Prostate gland (tissue), 2 donors: Measurements from ENCODE around the gene SUCNR1.

ENCODE experiments used
- POLR2A ChIP-seq: fragments of 450-650 bp; IDR thresholded peaks from one replicate; pipeline ENCODE4 v1.6.1; 2016; ENCODE audit warnings: antibody characterized with exemption, mild to moderate bottlenecking
- TF ChIP-seq, protein P1 (sequence below), 4 experiments: fragments of 200-600 bp in 2 of 4; fragments of 450-650 bp in 2 of 4; sonication (generic) in 2 of 4; IDR thresholded peaks; 1 replicate in 3 of 4; 2 replicates in 1 of 4; pipeline ENCODE4 v1.5.1; 2016 to 2019; ENCODE audit warnings: antibody characterized with exemption in 4 of 4, mild to moderate bottlenecking in 2 of 4, moderate library complexity in 2 of 4

DNA sequence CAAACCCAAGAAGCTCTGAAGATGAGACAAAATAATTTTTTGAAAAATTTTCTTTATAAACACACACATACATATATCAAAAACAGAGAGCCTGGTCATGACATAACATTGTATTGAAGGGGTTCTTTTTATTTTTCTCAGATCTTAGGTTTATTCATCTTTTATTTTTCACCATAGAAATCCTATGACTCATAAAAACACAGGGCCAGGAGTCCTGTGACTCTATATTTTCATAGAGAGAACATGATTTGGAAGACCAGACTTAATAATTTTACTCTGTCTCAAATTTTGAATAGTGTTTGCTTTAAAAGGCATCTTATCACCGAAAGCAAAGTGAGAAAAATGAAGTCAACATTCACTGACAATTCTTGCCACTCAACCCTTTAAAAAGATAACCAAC is 57.7 kb downstream of the SUCNR1 start:
- TF ChIP-seq, protein P1, sequence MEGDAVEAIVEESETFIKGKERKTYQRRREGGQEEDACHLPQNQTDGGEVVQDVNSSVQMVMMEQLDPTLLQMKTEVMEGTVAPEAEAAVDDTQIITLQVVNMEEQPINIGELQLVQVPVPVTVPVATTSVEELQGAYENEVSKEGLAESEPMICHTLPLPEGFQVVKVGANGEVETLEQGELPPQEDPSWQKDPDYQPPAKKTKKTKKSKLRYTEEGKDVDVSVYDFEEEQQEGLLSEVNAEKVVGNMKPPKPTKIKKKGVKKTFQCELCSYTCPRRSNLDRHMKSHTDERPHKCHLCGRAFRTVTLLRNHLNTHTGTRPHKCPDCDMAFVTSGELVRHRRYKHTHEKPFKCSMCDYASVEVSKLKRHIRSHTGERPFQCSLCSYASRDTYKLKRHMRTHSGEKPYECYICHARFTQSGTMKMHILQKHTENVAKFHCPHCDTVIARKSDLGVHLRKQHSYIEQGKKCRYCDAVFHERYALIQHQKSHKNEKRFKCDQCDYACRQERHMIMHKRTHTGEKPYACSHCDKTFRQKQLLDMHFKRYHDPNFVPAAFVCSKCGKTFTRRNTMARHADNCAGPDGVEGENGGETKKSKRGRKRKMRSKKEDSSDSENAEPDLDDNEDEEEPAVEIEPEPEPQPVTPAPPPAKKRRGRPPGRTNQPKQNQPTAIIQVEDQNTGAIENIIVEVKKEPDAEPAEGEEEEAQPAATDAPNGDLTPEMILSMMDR (IDR thresholded peaks at IDR 0.05) = no peak
- TF ChIP-seq POLR2A = no peak
